Measurements from ENCODE around the gene SGK2.

GRCh38 chr20:43531091-43531443 is 27.8 kb upstream of the SGK2 start:
- TF ChIP-seq CTCF (IDR thresholded peaks at IDR 0.05) (no peak), RFX5 (IDR thresholded peaks at IDR 0.05; ENCODE audit: low read length) (no peak), USF1 (IDR thresholded peaks at IDR 0.05; ENCODE audit: borderline replicate concordance, low read depth) (no peak), GABPA (IDR thresholded peaks at IDR 0.05; ENCODE audit: low read depth) (no peak), USF2 (IDR thresholded peaks at IDR 0.05; ENCODE audit: borderline replicate concordance, low read depth, low read length) (no peak), FOXM1 (IDR thresholded peaks at IDR 0.05; ENCODE audit: low read depth) (no peak), MXI1 (IDR thresholded peaks at IDR 0.05; ENCODE audit: low read depth, low read length) (no peak), ZBTB33 (IDR thresholded peaks at IDR 0.05; ENCODE audit: borderline replicate concordance, low read depth) (no peak)
